ENCODE measurements around the gene MOB3A. TPM values are rescaled to one million over a fixed set of nuclear protein-coding genes. Genes with fewer than 3 reads are reported as not detected.

MOB3A gene
- total and polyA plus RNA-seq, 2 of the 13 experiments (the other 11 are each of a cell fraction or from before 2014, with no cell fraction given): 3.5 to 17.8 TPM

GRCh38 chr19:2096480-2097202 lies 515 bp upstream of the MOB3A start, which contains the start of gene IZUMO4 (continued):
- TF ChIP-seq, protein P1, sequence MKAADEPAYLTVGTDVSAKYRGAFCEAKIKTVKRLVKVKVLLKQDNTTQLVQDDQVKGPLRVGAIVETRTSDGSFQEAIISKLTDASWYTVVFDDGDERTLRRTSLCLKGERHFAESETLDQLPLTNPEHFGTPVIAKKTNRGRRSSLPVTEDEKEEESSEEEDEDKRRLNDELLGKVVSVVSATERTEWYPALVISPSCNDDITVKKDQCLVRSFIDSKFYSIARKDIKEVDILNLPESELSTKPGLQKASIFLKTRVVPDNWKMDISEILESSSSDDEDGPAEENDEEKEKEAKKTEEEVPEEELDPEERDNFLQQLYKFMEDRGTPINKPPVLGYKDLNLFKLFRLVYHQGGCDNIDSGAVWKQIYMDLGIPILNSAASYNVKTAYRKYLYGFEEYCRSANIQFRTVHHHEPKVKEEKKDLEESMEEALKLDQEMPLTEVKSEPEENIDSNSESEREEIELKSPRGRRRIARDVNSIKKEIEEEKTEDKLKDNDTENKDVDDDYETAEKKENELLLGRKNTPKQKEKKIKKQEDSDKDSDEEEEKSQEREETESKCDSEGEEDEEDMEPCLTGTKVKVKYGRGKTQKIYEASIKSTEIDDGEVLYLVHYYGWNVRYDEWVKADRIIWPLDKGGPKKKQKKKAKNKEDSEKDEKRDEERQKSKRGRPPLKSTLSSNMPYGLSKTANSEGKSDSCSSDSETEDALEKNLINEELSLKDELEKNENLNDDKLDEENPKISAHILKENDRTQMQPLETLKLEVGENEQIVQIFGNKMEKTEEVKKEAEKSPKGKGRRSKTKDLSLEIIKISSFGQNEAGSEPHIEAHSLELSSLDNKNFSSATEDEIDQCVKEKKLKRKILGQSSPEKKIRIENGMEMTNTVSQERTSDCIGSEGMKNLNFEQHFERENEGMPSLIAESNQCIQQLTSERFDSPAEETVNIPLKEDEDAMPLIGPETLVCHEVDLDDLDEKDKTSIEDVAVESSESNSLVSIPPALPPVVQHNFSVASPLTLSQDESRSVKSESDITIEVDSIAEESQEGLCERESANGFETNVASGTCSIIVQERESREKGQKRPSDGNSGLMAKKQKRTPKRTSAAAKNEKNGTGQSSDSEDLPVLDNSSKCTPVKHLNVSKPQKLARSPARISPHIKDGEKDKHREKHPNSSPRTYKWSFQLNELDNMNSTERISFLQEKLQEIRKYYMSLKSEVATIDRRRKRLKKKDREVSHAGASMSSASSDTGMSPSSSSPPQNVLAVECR (CRISPR knock-in tag; IDR thresholded peaks at IDR 0.05; ENCODE audit: borderline replicate concordance): peak; percentile 46
- TF ChIP-seq ZFAT (CRISPR knock-in tag; conservative IDR thresholded peaks at IDR 0.05) (no peak), ZNF431 (CRISPR knock-in tag; IDR thresholded peaks at IDR 0.05; ENCODE audit: borderline replicate concordance, low read depth) (no peak), TBX3 (IDR thresholded peaks at IDR 0.05; ENCODE audit: borderline replicate concordance) (no peak), ZNF558 (CRISPR knock-in tag; IDR thresholded peaks at IDR 0.05; ENCODE audit: borderline replicate concordance) (no peak), HDAC2 (CRISPR knock-in tag; IDR thresholded peaks at IDR 0.05) (no peak), ZNF530 (CRISPR knock-in tag; IDR thresholded peaks at IDR 0.05; ENCODE audit: low read depth) (no peak), PPARG (CRISPR knock-in tag; conservative IDR thresholded peaks at IDR 0.05) (no peak), SP5 (CRISPR knock-in tag; IDR thresholded peaks at IDR 0.05; ENCODE audit: borderline replicate concordance, low read depth) (no peak; the same call in 1 of the 2 replicates), NKX3-1 (CRISPR knock-in tag; IDR thresholded peaks at IDR 0.05) (no peak; the same call in 1 of the 2 replicates), ZBTB42 (CRISPR knock-in tag; IDR thresholded peaks at IDR 0.05) (no peak), LCORL (IDR thresholded peaks at IDR 0.05) (no peak), LCORL (CRISPR knock-in tag; IDR thresholded peaks at IDR 0.05) (0 out of 2 replicates have a peak, but pooled peaks have one; percentile 28), PHF5A (CRISPR knock-in tag; IDR thresholded peaks at IDR 0.05; ENCODE audit: low read depth, unreplicated experiment) (no peak), GTF2F1 (IDR thresholded peaks at IDR 0.05; ENCODE audit: low read length) (no peak), MTA3 (CRISPR knock-in tag; IDR thresholded peaks at IDR 0.05) (no peak), TRIM24 (CRISPR knock-in tag; IDR thresholded peaks at IDR 0.05) (no peak), ZNF609 (CRISPR knock-in tag; IDR thresholded peaks at IDR 0.05; ENCODE audit: borderline replicate concordance) (no peak), ZBTB34 (CRISPR knock-in tag; IDR thresholded peaks at IDR 0.05) (0 out of 2 replicates have a peak, but pooled peaks have one; percentile 10), ZNF576 (CRISPR knock-in tag; IDR thresholded peaks at IDR 0.05) (no peak)

Measured in HepG2 (cell line).